Right lobe of liver (tissue), 6 donors: ENCODE results near the gene ASCC3. TPM values are rescaled to one million over a fixed set of nuclear protein-coding genes. Genes with fewer than 3 reads are reported as not detected.

Experiments
- ATAC-seq, 4 donors: fragments of 200-7000 bp; cut with Tn5 transposase; one replicate each; pipeline ENCODE4 v1.9.1; 2020; ENCODE audit warnings: mild to moderate bottlenecking in 4 of 4, moderate library complexity in 4 of 4
- DNase-seq, 3 donors: peaks; one replicate each; pipeline ENCODE4 v3.0.0-alpha.2; 2020
- H3K27ac ChIP-seq, 3 donors: fragments of 200-600 bp; one replicate each; pipeline ENCODE4 v1.8.0; 2022
- H3K27me3 ChIP-seq, 2 donors: fragments of 200-600 bp; one replicate each; pipeline ENCODE4 v1.8.0; 2022
- H3K36me3 ChIP-seq, 4 donors: fragments of 200-600 bp; sonication (generic) in 1 of 4; one replicate each; pipeline versions ENCODE4 v1.5.1 to v1.8.0; 2017 to 2022; ENCODE audit warnings: control low read depth in 1 of 4
- H3K4me1 ChIP-seq, 4 donors: fragments of 200-600 bp; sonication (generic) in 1 of 4; one replicate each; pipeline versions ENCODE4 v1.5.1 to v1.8.0; 2017 to 2022; ENCODE audit warnings: control low read depth in 1 of 4
- H3K4me3 ChIP-seq, 3 donors: fragments of 200-600 bp; one replicate each; pipeline ENCODE4 v1.8.0; 2022
- H3K9me3 ChIP-seq, 4 donors: fragments of 200-600 bp; sonication (generic) in 1 of 4; one replicate each; pipeline versions ENCODE4 v1.5.1 to v1.8.0; 2017 to 2022; ENCODE audit warnings: control low read depth in 1 of 4
- CTCF ChIP-seq, 4 donors: fragments of 200-600 bp in 3 of 4; fragments of 450-650 bp in 1 of 4; IDR thresholded peaks; one replicate each; pipeline versions ENCODE4 v1.5.1 to v1.8.0; 2016 to 2022; ENCODE audit warnings: antibody characterized with exemption in 4 of 4, mild to moderate bottlenecking in 2 of 4
- POLR2A ChIP-seq: fragments of 450-650 bp; IDR thresholded peaks from one replicate; pipeline ENCODE4 v1.6.1; 2017; ENCODE audit warnings: antibody characterized with exemption, mild to moderate bottlenecking
- WGBS: methylation state at CpG from one replicate; pipeline ENCODE4 v1.1.6; 2018; ENCODE audit warnings: low coverage, low lambda C conversion rate; ENCODE audit not compliant: insufficient coverage; ENCODE audit errors: missing lambda C conversion rate; 5-methylcytosine and 5-hydroxymethylcytosine counted together
- intact Hi-C, 2 donors: fragments of 100-400 bp; cut with DNase I; formaldehyde crosslinking; loops; one replicate each; pipeline versions ENCODE4 v1.11.2 to v1.14.1; 2022
- total RNA-seq, 6 experiments: library from RNA; depleted of rRNA in 2 of 6; stranded (reverse); fragments of >200 nt in 2 of 6; fragmentation: NEBNext Ultra II Directional in 3 of 6; extraction: Animal tissue kit (Norgen Biotek cat#: 25700) in 3 of 6; gene quantifications; one replicate each; pipeline versions ENCODE4 v1.1.0 to v1.2.4, GENCODE V29; 2016 to 2023
- donor health status: DM: no; HTN: yes; CAD: no.
- donor health status: DM: no; HTN: no; CAD: no.
- donor health status: DM: no; HTN: no; CAD: no.
- donor health status: DM: no; HTN: yes; CAD: no.
- donor health status: DM: no; HTN: yes; CAD: no.

Gene ASCC3
- total RNA-seq, 6 experiments from 2014 or later = 17.0 to 28.2 (median 24.9) TPM

GRCh38 chr6:100568255-100568654 is 312.9 kb downstream of the ASCC3 start:
- WGBS = 94% methylated on average over 5 of the region's 5 CpGs
- no peak for ATAC-seq

GRCh38 chr6:100566563-100566962 is 314.6 kb downstream of the ASCC3 start:
- H3K27me3 ChIP-seq = no peaks in the 10 kb centered on the region
- no peak for DNase-seq
- intact Hi-C loops = no loop called here
- peak in 1 of 4 donors; percentile 24 for ATAC-seq
- peaks cover 0 to 9% (median 0%) of the 10 kb centered on the region in 4 donors for H3K4me1 ChIP-seq
- H3K27ac ChIP-seq = no peak overlapping the region
- TF ChIP-seq POLR2A (no peak), CTCF (IDR thresholded peaks at IDR 0.05) (no peak)
- H3K4me3 ChIP-seq = no peak overlapping the region
- no peaks in the 10 kb centered on the region for H3K36me3 ChIP-seq
- H3K9me3 ChIP-seq = no peaks in the 10 kb centered on the region

More at GRCh38 chr6:100568255-100568654, 312.9 kb downstream of the ASCC3 start:
- H3K4me3 ChIP-seq = no peak overlapping the region
- no peaks in the 10 kb centered on the region for H3K27me3 ChIP-seq
- H3K27ac ChIP-seq = no peak overlapping the region
- no peaks in the 10 kb centered on the region for H3K9me3 ChIP-seq
- H3K36me3 ChIP-seq = no peaks in the 10 kb centered on the region
- H3K4me1 ChIP-seq = peaks cover 0 to 9% (median 0%) of the 10 kb centered on the region in 4 donors
- no peak for DNase-seq
- TF ChIP-seq CTCF (IDR thresholded peaks at IDR 0.05) (no peak), POLR2A (no peak)
- intact Hi-C loops = no loop called here

GRCh38 chr6:100565439-100566104 is 315.6 kb downstream of the ASCC3 start:
- WGBS = 40% methylated on average over 4 of the region's 4 CpGs

GRCh38 chr6:100559859-100560258 is 321.3 kb downstream of the ASCC3 start:
- intact Hi-C loops = no loop called here
- no peak for ATAC-seq

More at GRCh38 chr6:100565439-100566104, 315.6 kb downstream of the ASCC3 start:
- H3K9me3 ChIP-seq = no peaks in the 10 kb centered on the region
- H3K27me3 ChIP-seq = no peaks in the 10 kb centered on the region
- H3K36me3 ChIP-seq = no peaks in the 10 kb centered on the region
- ATAC-seq = peak; percentile 96 to 98 (median 98)
- H3K27ac ChIP-seq = peak overlapping the region in 2 of 3 donors; percentile 18 to 44
- TF ChIP-seq POLR2A (no peak), CTCF (IDR thresholded peaks at IDR 0.05) (no peak)
- DNase-seq = peak in 1 of 3 donors; percentile 45
- intact Hi-C loops = no loop called here
- no peak overlapping the region for H3K4me3 ChIP-seq
- H3K4me1 ChIP-seq = peaks cover 0 to 9% (median 0%) of the 10 kb centered on the region in 4 donors

More at GRCh38 chr6:100559859-100560258, 321.3 kb downstream of the ASCC3 start:
- no peak for TF ChIP-seq CTCF (IDR thresholded peaks at IDR 0.05)
- TF ChIP-seq POLR2A = no peak
- Histone ChIP-seq H3K27me3 (no peaks in the 10 kb centered on the region), H3K4me1 (no peaks in the 10 kb centered on the region), H3K27ac (no peak overlapping the region), H3K9me3 (no peaks in the 10 kb centered on the region), H3K36me3 (no peaks in the 10 kb centered on the region), H3K4me3 (no peak overlapping the region)
- no peak for DNase-seq
- WGBS = 92% methylated on average over 1 of the region's 1 CpG
